GM21515 (cell line): Measurements from ENCODE around the gene DHRS11.

Experiments used
- ATAC-seq: cut with Tn5 transposase; IDR thresholded peaks from one replicate; pipeline ENCODE4 v1.9.1; 2021; ENCODE audit not compliant: unreplicated experiment

The DHRS11 gene

GRCh38 chr17:36647636-36648035 is 56.0 kb downstream of the DHRS11 start:
- no peak for ATAC-seq

DNA sequence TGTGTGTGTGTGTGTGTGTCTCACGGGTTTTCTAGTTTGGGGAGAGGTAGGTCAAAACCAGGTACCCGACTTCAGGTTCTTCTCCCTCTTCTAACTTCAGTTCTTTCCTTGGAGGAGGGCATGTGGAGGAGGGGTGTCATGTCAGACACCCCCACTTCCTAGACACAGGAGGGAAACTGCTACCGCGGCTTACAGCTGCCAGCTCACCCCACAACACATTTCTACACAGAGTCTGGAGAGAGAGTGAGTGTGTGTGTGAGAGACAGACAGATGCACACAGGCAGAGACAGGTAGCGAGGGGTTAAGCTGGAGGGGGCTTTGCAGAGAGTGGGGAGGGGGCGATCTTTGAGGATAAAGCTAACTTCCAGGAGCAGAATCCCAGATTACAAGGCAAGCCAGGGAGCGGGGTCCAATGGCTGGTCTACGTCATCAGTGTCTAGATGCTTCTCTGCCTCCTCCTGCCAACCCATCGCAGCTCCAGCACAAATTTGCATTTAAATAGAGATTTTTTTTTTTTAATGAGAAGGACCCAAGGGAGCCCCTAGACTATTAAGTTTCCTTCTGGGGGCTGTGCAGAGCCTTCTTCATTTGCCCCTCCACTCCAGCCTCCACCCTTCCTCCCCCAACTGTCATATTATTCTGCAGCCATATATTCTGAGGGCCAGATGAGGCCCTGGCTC is 58.6 kb downstream of the DHRS11 start:
- ATAC-seq, result no peak
